ENCODE results near the gene ANKRD12.

ANKRD12 gene

DNA sequence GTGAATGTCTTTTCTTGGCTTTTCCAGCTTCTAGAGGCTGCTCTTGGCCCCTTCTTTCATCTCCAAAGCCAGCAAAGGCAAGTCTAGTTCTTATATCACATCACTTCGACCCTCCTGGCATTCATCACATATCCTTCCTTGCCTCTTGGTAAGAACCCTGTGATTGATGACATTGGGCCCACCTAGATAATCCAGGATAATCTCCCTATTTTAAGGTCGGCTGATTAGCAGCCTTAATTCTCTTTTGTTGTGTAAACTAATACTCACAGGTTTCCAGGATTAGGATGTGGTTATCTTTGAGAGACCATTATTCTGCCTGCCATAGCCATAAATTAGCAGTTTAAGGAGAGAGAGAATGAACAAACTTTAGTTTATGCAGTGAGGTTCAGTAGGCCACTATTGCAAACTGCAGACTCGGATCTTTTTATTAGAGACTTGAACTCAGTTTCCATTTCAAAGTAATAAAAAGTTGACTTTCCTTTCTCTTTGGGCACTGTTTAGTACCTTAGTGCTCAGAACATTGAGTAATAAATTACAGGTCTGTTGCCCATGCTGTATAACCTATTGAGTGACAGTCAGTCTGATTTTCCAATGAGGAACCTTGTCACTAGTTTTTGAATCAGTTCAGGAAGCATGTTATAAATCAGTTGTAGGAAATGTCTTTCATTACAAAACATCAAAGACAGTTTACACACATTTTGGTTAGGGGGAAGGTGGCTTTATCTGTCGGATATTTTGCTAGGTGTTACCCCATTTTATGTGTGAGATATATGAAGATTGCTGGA is 29.6 kb upstream of the ANKRD12 start:
- peak; percentile 36 for DNase-seq

DNA sequence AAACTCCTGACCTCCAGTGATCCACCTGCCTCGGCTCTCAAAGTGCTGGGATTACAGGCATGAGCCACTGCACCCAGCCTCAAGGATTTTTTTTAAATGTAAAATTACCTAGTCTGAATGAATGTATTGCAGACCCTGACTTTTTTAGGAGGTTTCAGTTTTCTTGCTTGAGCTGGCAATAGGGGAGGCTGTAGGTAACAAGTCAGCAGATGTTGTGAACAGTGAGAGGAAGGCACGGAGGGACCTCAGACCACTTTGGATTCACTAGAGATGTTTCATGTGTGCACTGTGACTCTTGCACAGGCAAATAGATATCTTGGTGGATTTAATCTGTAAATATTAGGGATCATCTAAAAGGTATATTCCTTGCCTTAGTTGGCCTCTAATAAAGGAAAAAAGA is 27.7 kb upstream of the ANKRD12 start:
- DNase-seq, result no peak

DNA sequence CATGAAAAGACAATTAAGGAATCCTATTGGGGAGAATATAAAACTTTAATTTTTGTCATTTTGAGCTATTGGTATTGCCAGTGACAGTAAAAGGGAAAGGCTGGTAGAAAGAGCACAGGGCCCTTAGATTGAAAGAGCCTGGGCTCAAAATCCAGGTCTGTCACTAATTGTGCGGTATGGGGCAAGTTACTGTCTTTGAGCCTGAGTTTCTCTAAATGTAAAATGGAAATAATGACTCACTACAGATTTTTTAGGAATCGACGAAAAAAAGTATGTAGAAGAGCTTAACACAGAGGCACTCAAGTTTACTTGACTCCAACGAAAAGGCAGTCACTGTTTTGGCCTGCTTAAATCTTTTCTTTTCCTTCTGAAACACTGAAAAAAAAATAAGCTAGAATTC is 27.1 kb upstream of the ANKRD12 start:
- no peak for DNase-seq

DNA sequence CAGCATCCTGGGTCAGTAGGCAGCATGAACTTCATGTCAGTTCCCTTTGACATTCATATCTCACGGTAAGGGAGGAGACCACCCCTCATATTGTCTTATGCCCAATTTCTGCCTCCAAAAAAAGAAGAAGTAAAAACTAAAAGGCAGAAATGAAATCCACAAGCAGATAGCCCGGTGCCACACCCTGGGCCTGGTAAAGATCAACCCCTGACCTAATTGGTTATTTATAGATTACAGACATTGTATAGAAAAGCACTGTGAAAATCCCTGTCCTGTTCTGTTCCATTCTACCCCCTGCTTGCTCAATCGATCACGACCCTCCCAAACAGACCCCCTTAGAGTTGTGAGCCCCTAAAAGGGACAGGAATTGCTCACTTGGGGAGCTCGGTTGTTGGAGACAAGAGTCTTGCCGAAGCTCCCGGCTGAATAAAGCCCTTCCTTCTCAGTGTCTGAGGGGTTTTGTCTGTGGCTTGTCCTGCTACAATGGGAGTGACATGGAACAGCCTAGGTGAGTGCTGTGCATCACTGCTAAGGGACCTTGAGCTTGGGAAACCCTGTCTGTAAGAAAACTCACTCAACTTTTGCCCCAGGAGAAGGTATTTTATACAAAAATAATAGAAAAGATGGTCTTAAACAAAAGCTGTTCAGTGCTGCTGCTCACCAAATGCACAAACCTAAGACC is 23.0 kb upstream of the ANKRD12 start:
- no peak for DNase-seq

DNA sequence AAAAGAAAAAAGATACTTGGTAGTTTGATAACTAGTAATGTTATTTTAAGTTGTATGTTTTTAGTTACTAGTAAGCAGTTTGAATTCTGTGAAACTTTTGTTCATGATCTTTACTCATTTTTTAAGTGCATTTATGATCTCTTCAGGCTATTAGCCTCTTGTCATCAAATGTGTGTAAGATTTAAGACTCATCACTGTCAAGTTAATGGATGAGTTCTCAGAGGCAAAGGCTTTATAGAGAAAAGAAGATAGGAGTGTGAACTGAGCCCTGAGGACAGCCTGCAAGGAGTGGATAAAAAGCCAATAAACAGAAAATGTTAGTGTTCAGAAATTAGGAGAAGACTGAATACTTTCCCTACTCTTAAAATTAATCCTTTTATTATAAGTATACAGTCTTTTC is 20.6 kb upstream of the ANKRD12 start:
- no peak for DNase-seq

DNA sequence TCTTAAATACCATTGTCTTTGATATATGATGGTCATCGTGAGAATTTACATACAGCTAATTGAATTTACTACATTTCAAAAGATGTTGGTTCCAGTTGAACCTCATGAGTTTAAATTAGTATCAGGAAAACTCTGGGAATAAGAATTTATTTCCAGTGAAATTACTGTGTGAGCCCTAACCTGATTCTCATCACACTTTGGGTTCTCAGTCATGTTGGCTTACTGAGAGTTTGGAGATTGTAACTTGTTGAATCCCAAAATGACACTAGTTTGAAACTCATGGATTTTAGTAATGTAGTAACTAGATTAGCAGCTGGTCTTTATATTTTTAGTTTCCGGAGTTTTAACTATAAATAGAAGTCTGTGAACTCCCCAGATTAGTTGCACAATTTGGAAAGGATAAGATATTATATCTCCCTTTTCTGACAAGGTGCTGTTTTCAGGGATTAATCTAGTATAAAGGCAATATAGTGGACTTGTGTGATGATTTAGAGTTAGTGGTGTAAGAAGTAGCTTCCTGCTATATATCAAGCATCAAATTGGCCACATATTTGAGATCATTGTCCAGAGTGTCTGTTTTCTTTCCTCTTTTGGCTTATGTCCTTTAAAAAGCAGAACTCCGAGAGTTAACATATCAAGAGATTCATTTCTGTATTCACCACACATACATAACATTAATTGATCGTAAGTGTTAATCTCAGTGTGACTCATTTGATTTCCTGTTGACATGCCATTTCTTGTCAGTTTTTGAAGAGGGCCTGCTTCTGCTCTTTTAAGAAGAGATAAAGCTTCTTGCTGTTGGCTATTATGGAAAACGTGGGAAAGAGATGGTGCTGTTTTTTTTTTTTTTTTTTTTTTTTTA is 18.4 kb upstream of the ANKRD12 start:
- no peak for DNase-seq

DNA sequence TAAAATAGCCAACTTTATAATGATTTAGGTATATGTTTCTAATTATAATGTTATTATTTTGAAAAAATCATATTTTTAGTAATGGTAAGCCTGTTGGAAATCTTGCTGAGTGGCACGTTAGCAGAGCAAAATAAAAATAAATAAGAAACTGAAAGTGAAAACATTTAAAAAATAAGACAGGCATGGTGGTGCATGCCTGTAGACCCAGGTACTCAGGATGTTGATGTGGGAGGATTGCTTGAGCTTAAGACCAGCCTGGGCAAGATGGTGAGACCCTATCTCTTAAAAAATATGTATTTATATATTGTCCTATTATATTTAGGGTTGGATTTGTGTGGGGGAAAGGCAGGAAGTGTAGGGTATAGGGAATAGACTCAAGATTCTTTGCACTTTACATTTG is 15.8 kb upstream of the ANKRD12 start:
- DNase-seq, result no peak

DNA sequence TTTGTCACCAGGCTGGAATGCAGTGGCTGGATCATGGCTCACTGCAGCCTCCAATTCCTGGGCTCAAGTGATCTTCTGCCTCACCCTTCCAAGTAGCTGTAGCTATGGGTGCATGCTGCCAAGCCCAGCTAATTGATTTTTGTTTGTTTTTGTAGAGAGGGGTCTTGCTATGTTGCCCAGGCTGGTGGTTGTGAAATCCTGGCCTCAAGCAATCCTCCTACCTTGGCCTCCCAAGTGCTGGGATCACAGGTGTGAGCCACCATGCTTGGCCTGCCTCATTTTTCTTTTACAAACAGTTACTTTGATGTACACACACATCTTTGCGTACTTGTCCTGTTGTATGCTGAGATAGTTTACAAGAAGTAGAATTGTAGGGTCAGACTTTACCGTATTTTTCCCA is 13.1 kb upstream of the ANKRD12 start:
- no peak for DNase-seq

DNA sequence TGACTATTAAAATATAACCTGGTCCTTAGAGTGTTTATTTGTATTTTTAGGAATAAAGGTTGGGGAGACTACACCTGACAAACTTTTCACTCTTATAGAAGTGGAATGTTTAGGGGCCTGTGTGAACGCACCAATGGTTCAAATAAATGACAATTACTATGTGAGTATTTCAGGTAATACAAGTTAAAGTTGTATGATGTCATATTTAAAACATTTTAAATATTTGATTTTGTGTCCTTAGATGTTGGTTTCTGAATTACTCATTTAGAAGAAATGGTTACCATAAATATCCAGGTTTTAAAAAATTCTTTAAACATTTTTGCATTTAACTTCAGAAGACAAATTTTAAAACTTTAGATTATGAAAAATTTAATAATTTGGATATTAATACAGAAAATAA is 11.8 kb upstream of the ANKRD12 start:
- DNase-seq, result no peak

DNA sequence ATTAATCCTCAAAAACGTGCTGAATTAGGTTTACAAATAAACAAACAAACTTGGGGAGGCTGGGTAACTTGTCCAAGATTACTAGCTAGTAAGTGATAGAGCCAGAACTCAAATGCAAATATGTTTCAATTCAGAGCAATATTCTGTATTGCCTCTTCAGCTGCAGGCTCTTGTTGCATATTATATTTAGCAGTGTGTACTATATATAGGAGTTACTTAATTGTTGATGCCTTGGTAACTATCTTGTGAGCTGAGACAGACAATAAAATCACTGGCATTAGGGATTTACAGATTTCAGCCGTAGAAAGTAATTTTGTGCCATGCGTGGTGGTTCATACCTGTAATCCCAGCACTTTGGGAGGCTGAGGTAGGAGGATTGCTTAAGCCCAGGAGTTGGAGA is 10.2 kb upstream of the ANKRD12 start:
- no peak for DNase-seq

DNA sequence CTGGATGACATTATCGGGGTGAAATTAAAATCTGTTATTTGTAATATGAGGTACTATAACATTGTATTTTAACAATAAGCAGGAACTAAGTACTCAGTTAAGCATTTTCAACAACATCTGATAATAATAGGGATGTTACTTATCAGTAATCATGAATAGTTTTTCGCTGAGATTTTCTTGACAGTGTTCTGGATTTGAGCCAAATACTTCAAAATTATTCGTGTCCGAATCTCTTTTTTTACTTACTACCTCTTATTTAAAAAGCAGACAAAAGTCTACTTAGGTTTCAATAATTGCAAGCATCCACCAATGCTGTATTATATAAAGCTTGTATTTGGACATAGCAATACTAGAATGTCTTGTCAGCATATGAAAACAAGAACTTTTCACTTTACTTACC is 6.4 kb upstream of the ANKRD12 start:
- no peak for DNase-seq

DNA sequence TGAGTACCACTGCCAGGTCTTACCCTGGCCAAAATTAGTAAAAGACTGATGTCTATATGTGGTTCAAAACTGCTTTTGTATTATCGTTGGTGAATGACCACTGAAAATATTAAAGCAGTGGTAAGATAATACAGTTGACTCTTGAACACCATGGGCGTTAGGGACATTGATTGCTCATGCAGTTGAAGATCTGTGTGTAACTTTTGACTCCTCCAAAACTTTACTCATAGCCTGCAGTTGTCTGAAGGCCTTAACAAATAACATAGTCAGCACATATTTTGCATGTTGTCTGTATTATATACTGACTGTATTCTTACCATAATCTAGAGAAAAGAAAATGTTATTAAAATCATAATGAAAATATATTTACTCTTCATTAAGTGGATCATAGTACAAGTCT is 5.8 kb upstream of the ANKRD12 start:
- DNase-seq, result no peak

DNA sequence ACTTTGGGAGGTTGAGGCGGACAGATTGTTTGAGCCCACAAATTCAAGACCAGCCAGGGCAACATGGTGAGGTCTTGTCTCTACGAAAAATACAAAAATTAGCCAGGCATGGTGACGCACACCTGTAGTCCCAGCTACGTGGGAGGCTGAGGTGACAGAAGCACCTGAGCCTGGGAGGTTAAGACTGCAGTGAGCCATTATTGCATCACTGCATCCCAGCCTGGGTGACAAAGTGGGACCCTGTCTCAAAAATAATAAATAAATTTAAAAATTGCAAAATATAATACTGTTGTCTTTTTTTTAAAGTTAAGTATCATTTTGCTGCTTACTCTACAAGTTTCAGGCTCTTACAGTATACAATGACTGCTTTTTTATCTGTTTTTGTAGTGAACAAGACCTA is 4.0 kb upstream of the ANKRD12 start:
- DNase-seq, result no peak

DNA sequence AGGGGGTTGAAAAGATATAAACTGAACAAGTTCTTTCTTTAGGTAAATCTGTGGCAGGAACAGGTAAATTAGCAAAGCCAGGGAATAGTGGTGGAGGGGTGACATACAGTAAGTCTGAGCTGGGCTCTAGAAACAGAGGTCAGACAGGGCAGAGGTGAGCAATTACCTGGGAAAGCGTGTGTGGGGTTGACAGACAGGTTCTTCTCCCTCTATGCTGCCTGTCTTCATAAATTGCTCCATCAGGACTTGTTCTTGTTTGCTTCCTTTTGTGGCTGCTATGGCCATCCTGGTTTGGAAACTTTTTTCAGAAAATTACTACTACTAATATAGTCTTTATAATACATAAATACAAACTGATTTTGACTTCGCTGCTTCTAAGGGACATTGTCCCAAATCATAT is 3.4 kb upstream of the ANKRD12 start:
- DNase-seq, result no peak

DNA sequence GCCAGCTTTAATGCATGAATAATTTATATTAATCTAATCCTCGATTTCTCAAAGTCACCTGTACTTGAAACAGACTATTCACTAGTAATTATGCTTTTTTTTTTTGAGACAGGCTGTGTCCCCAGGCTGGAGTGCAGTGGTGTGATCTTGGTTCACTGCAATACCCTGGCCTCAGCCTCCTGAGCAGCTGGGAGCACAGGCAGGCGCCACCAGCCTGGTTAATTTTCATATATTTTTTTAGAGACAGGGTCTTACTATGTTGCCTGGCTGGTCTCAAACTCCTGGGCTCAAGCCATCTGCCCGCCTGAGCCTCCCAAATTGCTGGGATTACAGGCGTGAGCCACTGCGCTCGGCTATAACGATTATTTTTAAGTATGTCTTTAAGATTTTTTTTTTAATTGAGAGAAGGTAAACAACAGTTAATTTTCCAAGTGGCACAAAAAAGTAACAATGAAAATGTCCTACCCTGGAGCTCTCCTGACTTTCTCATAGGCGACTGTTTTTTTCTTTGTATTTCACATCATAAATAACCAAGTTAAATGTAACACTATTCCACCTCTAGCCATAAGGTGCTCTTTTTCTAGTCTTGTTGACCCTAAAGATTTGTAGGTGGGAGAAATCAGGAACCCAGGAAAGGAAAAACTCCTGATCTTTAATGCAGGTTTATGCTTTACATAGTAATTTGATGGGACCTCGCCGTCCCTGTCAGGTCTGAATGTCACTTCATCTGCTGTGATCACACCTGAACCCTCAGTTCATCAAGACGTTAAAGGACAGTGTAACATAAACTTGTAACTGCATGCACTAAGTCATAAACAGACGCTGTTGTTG is 1.3 kb upstream of the ANKRD12 start:
- DNase-seq, result no peak

DNA sequence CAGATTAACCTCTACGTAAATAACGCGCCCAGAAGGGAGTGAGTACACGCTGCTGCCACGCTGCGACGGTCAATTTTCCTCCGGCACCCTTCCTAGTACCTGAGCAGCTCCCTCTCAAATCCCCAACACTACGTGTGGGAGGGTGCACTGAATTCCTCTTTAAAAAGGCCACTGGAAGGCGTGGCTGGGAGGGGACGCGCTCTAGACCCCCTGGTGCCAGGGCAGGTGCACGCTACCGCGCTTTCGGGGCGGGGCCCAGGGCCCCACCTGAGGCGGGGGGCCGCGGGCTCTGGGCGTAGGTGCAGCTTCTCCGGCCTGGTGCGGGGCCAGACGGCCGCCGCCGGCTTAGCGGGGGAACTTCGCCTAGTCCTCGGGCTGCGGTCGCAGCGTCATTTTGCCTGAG is 668 bp upstream of the ANKRD12 start:
- DNase-seq, result peak; percentile 28

DNA sequence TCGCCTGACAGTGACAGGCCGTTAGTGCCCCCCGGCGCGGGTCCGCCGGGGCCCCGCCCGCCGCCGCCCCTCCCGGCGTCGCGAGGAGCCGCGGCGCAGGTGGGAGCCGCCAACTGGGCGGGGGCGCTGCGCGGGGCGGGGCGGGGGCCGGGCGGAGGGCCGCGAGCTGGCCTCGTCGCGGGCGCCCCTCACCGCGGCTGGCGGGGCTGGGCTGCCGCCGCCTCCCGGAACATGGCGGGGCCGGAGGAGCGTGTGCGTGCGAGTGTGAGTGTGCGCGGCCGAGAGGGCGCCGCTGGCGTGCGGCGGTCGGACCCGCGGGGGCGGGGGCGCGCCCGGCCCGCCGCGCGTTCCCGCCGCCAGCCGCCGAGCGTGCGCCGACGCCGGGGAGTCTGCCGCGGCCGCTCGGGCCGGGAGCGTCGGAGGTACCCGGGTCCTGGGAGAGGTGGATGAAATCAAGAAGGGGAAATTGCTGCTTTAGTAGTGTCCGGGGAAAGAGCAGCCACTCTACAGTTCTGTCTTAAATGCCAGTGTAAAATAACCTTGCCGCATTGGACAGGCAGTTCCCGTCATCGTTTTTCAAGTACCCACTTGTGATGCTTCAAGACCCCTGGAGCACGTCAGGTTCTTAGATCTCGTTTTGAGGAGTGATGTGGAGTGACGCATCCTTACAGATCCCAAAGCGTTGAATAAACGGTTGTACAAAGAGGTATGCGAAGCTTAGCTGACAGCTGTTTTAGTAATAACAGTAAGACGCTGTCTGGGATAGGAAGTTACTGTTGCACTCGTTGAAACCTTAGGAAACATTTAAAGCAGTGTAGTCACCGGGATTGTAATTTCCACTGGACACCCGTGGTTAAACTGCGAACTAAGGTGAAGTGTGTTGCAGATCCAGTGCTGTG is 836 bp downstream of the ANKRD12 start:
- peak; percentile 68 for DNase-seq

DNA sequence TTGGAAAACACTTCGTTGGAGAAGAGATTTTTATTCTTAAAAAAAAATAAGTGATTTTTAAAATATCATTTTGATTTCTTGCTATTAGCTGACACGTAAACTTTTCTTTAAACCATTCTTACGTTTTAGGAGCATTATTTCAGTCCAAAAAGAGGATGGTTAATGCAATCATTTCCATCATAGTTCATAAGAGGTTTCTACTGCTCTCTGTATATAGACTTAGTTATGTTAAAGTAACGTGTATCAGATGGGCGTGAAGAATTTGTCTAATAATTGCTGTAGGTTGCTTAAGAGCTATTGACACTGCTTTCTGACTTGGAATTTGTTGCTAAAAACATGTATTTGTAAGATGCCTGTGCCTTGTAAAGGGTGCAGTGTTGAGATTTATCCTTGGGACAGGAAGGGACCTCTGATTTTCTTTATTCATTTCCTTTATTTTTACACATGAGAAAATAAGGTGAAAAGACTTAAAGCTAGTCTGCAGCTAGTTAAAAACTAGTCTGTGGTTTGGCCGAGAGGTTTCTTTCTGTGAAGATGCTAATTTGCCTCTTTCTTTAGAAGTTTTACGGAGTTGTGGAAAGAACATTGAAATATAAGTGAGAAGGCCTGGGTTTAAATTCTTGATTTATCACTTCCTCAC is 2.9 kb downstream of the ANKRD12 start:
- DNase-seq, result no peak

DNA sequence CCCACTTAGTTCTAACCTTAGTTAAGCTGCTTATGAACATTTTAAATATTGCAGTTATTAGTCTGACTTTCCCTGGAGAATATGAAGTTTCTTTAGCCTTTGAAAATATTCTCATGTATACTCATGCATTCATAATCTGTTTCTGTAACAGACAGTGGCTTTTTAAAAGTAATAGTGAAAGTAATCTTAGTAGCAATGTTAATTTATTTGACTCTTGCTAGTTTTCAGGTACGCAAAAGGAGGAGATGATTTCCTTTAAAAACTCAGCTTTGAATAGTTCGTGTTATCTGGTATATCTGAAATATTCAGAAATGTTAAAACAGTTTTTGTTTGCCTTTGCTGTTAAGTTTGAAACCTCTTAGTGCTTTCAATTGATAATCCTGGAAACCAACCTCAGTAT is 3.8 kb downstream of the ANKRD12 start:
- DNase-seq, result no peak

DNA sequence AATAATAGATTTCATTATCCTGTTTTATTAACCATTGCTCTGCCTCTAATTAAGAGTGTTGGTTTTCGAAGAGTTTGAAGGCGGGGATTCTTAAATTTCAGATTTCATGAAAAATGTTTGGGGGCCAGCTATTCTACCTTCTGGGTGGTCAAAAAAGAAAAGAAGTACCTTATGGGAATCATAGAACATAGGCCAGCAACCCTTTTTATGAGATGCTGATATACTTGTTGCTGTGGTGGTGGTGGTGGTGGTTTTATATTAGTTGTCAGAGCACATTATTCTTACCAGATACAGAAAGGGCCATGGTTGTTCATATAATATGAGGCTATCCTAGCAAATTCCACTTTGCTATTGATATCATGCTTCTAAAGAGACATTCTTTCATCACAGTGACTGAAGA is 4.4 kb downstream of the ANKRD12 start:
- DNase-seq, result no peak

DNA sequence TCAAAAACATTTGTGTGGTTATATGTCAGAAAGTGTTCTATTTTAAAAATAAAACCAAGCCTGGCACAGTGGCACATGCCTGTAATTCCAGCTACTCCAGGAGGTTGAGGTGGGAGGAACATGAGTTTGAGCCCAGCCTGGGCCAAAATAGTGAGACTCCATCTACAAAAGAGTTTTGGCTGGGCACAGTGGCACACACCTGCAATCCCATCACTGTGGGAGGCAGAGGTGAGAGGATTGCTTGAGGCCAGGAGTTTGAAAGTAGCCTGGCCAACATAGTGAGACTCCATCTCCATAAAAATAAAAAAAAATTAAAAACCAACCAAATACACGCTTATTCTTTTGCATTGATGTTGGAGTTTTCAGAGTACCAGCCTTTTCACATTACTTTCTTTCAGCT is 9.6 kb downstream of the ANKRD12 start:
- DNase-seq, result no peak

Data from GF-D8 (cell line).